GM21786 (cell line): Measurements from ENCODE around the gene ARMH4.

Source experiments
- ATAC-seq: cut with Tn5 transposase; IDR thresholded peaks from one replicate; pipeline ENCODE4 v1.9.1; 2021; ENCODE audit not compliant: unreplicated experiment

Gene ARMH4

GRCh38 chr14:58152014-58152857 is at the start of gene ARMH4:
TSS of gene ARMH4 (minus strand) at chr14:58152213. CDS start at chr14:58139358, 12,855 bp downstream.
- ATAC-seq: peak; percentile 90

GRCh38 chr14:58200846-58201245 is 48.8 kb upstream of the ARMH4 start:
- ATAC-seq: no peak

- peak; percentile 16 for ATAC-seq
These were observed 48.4 kb upstream of the ARMH4 start for GRCh38 chr14:58200480-58200841.

GRCh38 chr14:58199726-58200479 is 47.9 kb upstream of the ARMH4 start, which contains the start of gene ACTR10:
TSS of gene ACTR10 (plus strand) at chr14:58200149. CDS start at chr14:58200218, 69 bp downstream.
- peak; percentile 90 for ATAC-seq

GRCh38 chr14:58198086-58198485 is 46.1 kb upstream of the ARMH4 start:
- no peak for ATAC-seq

- ATAC-seq: no peak
These were observed 44.2 kb upstream of the ARMH4 start for GRCh38 chr14:58196198-58196597.

- no peak for ATAC-seq
These were observed 41.5 kb upstream of the ARMH4 start for GRCh38 chr14:58193542-58193941.

- ATAC-seq: no peak
These were observed 40.0 kb upstream of the ARMH4 start for GRCh38 chr14:58191763-58192601.

- no peak for ATAC-seq
These were observed 37.2 kb upstream of the ARMH4 start for GRCh38 chr14:58189176-58189575.

- no peak for ATAC-seq
These were observed 25.1 kb upstream of the ARMH4 start for GRCh38 chr14:58177125-58177524.

GRCh38 chr14:58171090-58171489 is 19.1 kb upstream of the ARMH4 start:
- ATAC-seq: peak; percentile 93

GRCh38 chr14:58167891-58168290 is 15.9 kb upstream of the ARMH4 start:
- ATAC-seq: no peak

GRCh38 chr14:58167057-58167456 is 15.0 kb upstream of the ARMH4 start:
- no peak for ATAC-seq

GRCh38 chr14:58166005-58166983 is 14.3 kb upstream of the ARMH4 start:
- ATAC-seq: peak; percentile 54

- no peak for ATAC-seq
These were observed 8.5 kb upstream of the ARMH4 start for GRCh38 chr14:58160561-58160960.

- ATAC-seq: peak; percentile 26
These were observed 640 bp downstream of the ARMH4 start for GRCh38 chr14:58151133-58152013.

GRCh38 chr14:58150243-58150805 is 1.7 kb downstream of the ARMH4 start:
- ATAC-seq: no peak

GRCh38 chr14:58149196-58149595 is 2.8 kb downstream of the ARMH4 start:
- ATAC-seq: no peak

GRCh38 chr14:58146399-58146798 is 5.6 kb downstream of the ARMH4 start:
- no peak for ATAC-seq
